Parathyroid adenoma (tissue), 2 donors: ENCODE measurements around the gene ERAP2.
"Not testable (repeated sequence)": the region's sequence is repeated elsewhere in the genome, so short reads cannot be mapped to it uniquely, and the experiment has no call there.

Experiments used
- H2AFZ ChIP-seq: fragments of 300-600 bp; sonication (generic); one replicate; pipeline ENCODE4 v1.7.0; 2017; ENCODE audit warnings: antibody characterized with exemption, mild to moderate bottlenecking
- H3K27ac ChIP-seq: fragments of 300-600 bp; sonication (generic); one replicate; pipeline ENCODE4 v1.7.0; 2017
- H3K27me3 ChIP-seq: fragments of 300-600 bp; sonication (generic); one replicate; pipeline ENCODE4 v1.7.0; 2017; ENCODE audit warnings: low read length; ENCODE audit not compliant: control insufficient read depth, insufficient read depth
- H3K36me3 ChIP-seq: fragments of 300-600 bp; sonication (generic); one replicate; pipeline ENCODE4 v1.7.0; 2017; ENCODE audit warnings: low read length; ENCODE audit not compliant: control insufficient read depth, insufficient read depth
- H3K4me1 ChIP-seq: fragments of 300-600 bp; sonication (generic); one replicate; pipeline ENCODE4 v1.7.0; 2017; ENCODE audit warnings: control low read depth
- H3K4me2 ChIP-seq: fragments of 300-600 bp; sonication (generic); one replicate; pipeline ENCODE4 v1.7.0; 2017; ENCODE audit warnings: low read length
- H3K4me3 ChIP-seq: fragments of 300-600 bp; sonication (generic); one replicate; pipeline ENCODE4 v1.7.0; 2017; ENCODE audit warnings: low read depth, low read length
- H3K79me2 ChIP-seq: fragments of 300-600 bp; sonication (generic); one replicate; pipeline ENCODE4 v1.7.0; 2017; ENCODE audit warnings: control low read depth
- H3K9ac ChIP-seq: fragments of 300-600 bp; sonication (generic); one replicate; pipeline ENCODE4 v1.7.0; 2017; ENCODE audit warnings: mild to moderate bottlenecking
- H3K9me3 ChIP-seq: fragments of 300-600 bp; sonication (generic); one replicate; pipeline ENCODE4 v1.7.0; 2017; ENCODE audit warnings: low read length; ENCODE audit not compliant: control insufficient read depth
- CTCF ChIP-seq: fragments of 300-600 bp; sonication (generic); IDR thresholded peaks from one replicate; pipeline ENCODE4 v1.7.0; 2017; ENCODE audit warnings: antibody characterized with exemption, mild to moderate bottlenecking
- donor health status: primary hyperparathyroidism.

ERAP2 gene

GRCh38 chr5:96836817-96837216 lies 39.5 kb upstream of the ERAP2 start:
- no peak overlapping the region for H3K4me2 ChIP-seq

GRCh38 chr5:96837303-96837702 lies 39.0 kb upstream of the ERAP2 start:
- no peaks in the 10 kb centered on the region for H3K36me3 ChIP-seq
- H3K4me1 ChIP-seq, result no peaks in the 10 kb centered on the region
- H3K27ac ChIP-seq, result no peak overlapping the region
- no peaks in the 10 kb centered on the region for H3K9me3 ChIP-seq
- no peak overlapping the region for H3K4me3 ChIP-seq
- no peak overlapping the region for H3K4me2 ChIP-seq
- H2AFZ ChIP-seq, result no peak overlapping the region
- no peak for TF ChIP-seq CTCF
- H3K9ac ChIP-seq, result no peak overlapping the region
- no peaks in the 10 kb centered on the region for H3K27me3 ChIP-seq
- H3K79me2 ChIP-seq, result no peaks in the 10 kb centered on the region

More at GRCh38 chr5:96836817-96837216, 39.5 kb upstream of the ERAP2 start:
- no peaks in the 10 kb centered on the region for H3K9me3 ChIP-seq
- no peak overlapping the region for H2AFZ ChIP-seq
- TF ChIP-seq CTCF, result no peak
- H3K4me3 ChIP-seq, result no peak overlapping the region
- H3K9ac ChIP-seq, result no peak overlapping the region
- no peak overlapping the region for H3K27ac ChIP-seq
- H3K27me3 ChIP-seq, result no peaks in the 10 kb centered on the region
- H3K4me1 ChIP-seq, result no peaks in the 10 kb centered on the region
- no peaks in the 10 kb centered on the region for H3K36me3 ChIP-seq
- no peaks in the 10 kb centered on the region for H3K79me2 ChIP-seq

GRCh38 chr5:96838201-96839070 lies 37.9 kb upstream of the ERAP2 start:
- no peaks in the 10 kb centered on the region for H3K9me3 ChIP-seq
- H2AFZ ChIP-seq, result no peak overlapping the region
- no peaks in the 10 kb centered on the region for H3K36me3 ChIP-seq
- no peak overlapping the region for H3K9ac ChIP-seq
- no peak overlapping the region for H3K27ac ChIP-seq
- no peaks in the 10 kb centered on the region for H3K4me1 ChIP-seq
- H3K79me2 ChIP-seq, result no peaks in the 10 kb centered on the region
- no peak for TF ChIP-seq CTCF
- no peak overlapping the region for H3K4me2 ChIP-seq
- H3K4me3 ChIP-seq, result no peak overlapping the region
- H3K27me3 ChIP-seq, result no peaks in the 10 kb centered on the region

- H3K36me3 ChIP-seq, result no peaks in the 10 kb centered on the region
- H3K4me3 ChIP-seq, result no peak overlapping the region
- TF ChIP-seq CTCF, result no peak
- no peaks in the 10 kb centered on the region for H3K9me3 ChIP-seq
- no peaks in the 10 kb centered on the region for H3K27me3 ChIP-seq
- no peak overlapping the region for H2AFZ ChIP-seq
- H3K4me1 ChIP-seq, result no peaks in the 10 kb centered on the region
- no peaks in the 10 kb centered on the region for H3K79me2 ChIP-seq
- no peak overlapping the region for H3K4me2 ChIP-seq
- no peak overlapping the region for H3K9ac ChIP-seq
- H3K27ac ChIP-seq, result no peak overlapping the region
These were observed 37.2 kb upstream of the ERAP2 start for GRCh38 chr5:96839071-96839592.

GRCh38 chr5:96841931-96842330 lies 34.4 kb upstream of the ERAP2 start:
- H3K36me3 ChIP-seq, result not testable (repeated sequence)

More at GRCh38 chr5:96841931-96842330, 34.4 kb upstream of the ERAP2 start:
- H3K79me2 ChIP-seq, H3K9me3 ChIP-seq, H3K4me1 ChIP-seq, H2AFZ ChIP-seq, H3K4me3 ChIP-seq, H3K27ac ChIP-seq, H3K27me3 ChIP-seq, H3K4me2 ChIP-seq, H3K9ac ChIP-seq: not testable (repeated sequence)
